Fibroblast of villous mesenchyme (primary cell): ENCODE data around the gene TMPRSS15. TPM values are rescaled to one million over a fixed set of nuclear protein-coding genes. Genes with fewer than 3 reads are reported as not detected.

ENCODE experiments used
- DNase-seq: peaks from one replicate; pipeline ENCODE4 v3.0.0-alpha.2; 2010; ENCODE audit warnings: low read depth
- H3K4me3 ChIP-seq: 2 replicates; pipeline ENCODE4 v1.5.1; 2011; ENCODE audit warnings: low read depth, mild to moderate bottlenecking, low read length
- total RNA-seq: library from RNA; depleted of rRNA; stranded (reverse); fragments of >200 nt; gene quantifications from 2 replicates; pipeline ENCODE4 v1.2.3, GENCODE V29; 2012
- TF ChIP-seq, protein P1 (sequence below): IDR thresholded peaks from 2 replicates; pipeline ENCODE4 v1.5.1; 2012; ENCODE audit warnings: low read depth, mild to moderate bottlenecking, low read length; ENCODE audit not compliant: insufficient read depth

The TMPRSS15 gene
- total RNA-seq, 1 donor = not detected

DNA sequence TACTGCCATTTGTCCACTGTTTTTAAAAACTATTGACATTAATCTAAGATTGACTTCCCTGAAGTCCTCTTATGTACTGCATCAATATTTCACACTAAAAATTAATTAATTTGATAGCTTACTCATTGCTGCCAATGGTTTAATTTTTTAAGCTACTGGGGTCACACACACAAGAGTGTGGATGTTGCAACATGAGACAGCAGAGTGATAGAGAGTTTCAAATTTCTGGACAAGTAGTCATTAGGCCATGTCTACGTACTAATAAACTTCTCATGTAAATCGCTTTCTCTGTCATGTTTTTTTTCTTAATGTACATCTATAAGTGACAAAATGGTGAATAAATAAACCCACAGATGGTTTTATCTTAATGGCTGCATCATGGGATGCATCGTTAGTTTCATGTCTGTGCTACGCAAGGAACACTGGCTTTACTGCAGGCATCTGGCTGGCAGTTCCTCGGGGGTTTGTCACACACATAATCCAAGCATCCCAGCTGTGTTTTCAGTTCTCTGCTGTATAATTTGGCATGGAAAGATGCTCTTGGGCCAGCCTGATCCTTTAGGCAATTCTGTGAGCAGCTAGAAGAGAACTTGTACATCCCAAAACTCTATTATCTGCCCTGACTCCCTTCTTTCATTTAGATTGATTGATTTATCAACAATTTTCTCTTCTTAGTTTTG, 175.4 kb downstream of the TMPRSS15 start:
- H3K4me3 ChIP-seq = no peak overlapping the region
- DNase-seq = no peak
- TF ChIP-seq, protein P1, sequence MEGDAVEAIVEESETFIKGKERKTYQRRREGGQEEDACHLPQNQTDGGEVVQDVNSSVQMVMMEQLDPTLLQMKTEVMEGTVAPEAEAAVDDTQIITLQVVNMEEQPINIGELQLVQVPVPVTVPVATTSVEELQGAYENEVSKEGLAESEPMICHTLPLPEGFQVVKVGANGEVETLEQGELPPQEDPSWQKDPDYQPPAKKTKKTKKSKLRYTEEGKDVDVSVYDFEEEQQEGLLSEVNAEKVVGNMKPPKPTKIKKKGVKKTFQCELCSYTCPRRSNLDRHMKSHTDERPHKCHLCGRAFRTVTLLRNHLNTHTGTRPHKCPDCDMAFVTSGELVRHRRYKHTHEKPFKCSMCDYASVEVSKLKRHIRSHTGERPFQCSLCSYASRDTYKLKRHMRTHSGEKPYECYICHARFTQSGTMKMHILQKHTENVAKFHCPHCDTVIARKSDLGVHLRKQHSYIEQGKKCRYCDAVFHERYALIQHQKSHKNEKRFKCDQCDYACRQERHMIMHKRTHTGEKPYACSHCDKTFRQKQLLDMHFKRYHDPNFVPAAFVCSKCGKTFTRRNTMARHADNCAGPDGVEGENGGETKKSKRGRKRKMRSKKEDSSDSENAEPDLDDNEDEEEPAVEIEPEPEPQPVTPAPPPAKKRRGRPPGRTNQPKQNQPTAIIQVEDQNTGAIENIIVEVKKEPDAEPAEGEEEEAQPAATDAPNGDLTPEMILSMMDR = no peak

DNA sequence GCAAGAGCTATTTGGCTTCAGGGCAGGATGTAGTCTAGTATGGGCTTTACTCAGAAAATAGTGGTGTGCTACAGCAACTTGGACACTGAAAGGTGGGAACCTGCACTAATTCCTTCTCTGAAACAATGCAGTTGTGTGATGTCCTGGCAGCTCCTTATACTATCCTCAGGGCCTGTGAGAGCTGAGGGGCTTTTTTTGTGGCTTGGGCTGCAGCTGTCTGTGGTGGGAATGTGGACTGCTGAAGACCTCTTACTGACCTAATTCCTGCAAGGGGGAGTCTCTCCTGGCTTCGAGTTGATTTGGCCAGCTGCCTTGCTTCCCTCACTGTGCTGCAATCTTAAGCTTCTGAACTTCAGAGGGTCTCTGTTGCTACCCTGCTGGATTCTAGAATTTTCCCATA, 181.2 kb downstream of the TMPRSS15 start:
- TF ChIP-seq, protein P1 = no peak
- no peak for DNase-seq
- H3K4me3 ChIP-seq = no peak overlapping the region

DNA sequence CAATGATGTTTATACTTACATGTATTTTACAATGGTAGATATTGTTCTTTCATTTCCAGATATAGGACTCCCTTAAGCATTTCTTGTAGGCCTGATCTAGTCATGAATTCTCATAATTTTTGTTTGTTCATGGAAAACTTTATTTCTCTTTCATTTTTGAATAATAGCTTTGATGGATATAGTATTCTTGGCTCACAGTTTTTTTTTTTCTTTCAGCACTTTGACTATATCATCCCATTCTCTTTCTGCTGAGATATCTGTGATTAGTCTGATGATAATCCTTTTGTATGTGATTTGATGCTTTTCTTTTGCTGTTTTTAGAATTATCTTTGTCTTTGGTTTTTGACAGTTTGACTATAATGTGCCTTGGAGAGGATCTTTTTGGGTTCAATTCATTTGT, 183.1 kb downstream of the TMPRSS15 start:
- TF ChIP-seq, protein P1 = no peak
- no peak for DNase-seq

More for the DNA sequence above, 183.1 kb downstream of the TMPRSS15 start:
- no peak overlapping the region for H3K4me3 ChIP-seq

Other genes starting within 250 kb of the TMPRSS15 start
- gene CHODL, start 159.0 kb downstream of the TMPRSS15 start, total RNA-seq = under 0.01 TPM in 2 replicates